ENCODE data around the gene PRPSAP2. TPM values are rescaled to one million over a fixed set of nuclear protein-coding genes. Genes with fewer than 3 reads are reported as not detected.

The PRPSAP2 gene
- total RNA-seq, 1 experiment from 2014 or later: 24.6 TPM

DNA sequence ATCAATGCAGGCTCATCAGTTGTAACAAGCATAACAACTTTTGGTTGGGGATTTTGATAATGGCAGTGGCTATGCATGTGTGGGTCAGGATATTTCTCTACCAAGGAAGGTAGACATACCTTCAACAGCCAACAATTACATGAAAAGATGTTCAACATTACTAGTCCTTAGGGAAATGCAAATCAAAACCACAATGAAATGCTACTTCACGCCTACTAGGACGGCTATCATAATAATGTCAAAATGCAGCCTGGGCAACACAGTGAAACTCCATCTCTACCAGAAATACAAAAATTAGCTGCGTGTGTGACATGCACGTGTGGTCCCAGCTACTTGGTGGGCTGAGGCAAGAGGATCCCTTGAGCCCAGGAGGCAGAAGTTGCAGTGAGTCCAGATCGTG lies 86.7 kb downstream of the PRPSAP2 start:
- peaks cover 9% of the 10 kb centered on the region for H3K36me3 Mint-ChIP-seq (ENCODE audit: insufficient read depth, unreplicated experiment)
- intact Hi-C loops (cut with micrococcal nuclease; ENCODE audit: unreplicated experiment): no loop called here
- peaks cover 8% of the 10 kb centered on the region for H3K27me3 Mint-ChIP-seq (ENCODE audit: unreplicated experiment)
- no peak overlapping the region for H3K27ac Mint-ChIP-seq (ENCODE audit: unreplicated experiment)
- TF ChIP-seq, protein P1, sequence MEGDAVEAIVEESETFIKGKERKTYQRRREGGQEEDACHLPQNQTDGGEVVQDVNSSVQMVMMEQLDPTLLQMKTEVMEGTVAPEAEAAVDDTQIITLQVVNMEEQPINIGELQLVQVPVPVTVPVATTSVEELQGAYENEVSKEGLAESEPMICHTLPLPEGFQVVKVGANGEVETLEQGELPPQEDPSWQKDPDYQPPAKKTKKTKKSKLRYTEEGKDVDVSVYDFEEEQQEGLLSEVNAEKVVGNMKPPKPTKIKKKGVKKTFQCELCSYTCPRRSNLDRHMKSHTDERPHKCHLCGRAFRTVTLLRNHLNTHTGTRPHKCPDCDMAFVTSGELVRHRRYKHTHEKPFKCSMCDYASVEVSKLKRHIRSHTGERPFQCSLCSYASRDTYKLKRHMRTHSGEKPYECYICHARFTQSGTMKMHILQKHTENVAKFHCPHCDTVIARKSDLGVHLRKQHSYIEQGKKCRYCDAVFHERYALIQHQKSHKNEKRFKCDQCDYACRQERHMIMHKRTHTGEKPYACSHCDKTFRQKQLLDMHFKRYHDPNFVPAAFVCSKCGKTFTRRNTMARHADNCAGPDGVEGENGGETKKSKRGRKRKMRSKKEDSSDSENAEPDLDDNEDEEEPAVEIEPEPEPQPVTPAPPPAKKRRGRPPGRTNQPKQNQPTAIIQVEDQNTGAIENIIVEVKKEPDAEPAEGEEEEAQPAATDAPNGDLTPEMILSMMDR (IDR thresholded peaks at IDR 0.05; ENCODE audit: unreplicated experiment): no peak
- CTCF ChIA-PET: no interaction called here
- DNase-seq: no peak
- H3K9me3 Mint-ChIP-seq (ENCODE audit: low read depth, unreplicated experiment): no peaks in the 10 kb centered on the region
- BruUV-seq (replicated peaks): no TSS peak
- H3K4me3 Mint-ChIP-seq (ENCODE audit: low read depth, unreplicated experiment): no peak overlapping the region
- peaks cover 10% of the 10 kb centered on the region for H3K4me1 Mint-ChIP-seq (ENCODE audit: low read depth, unreplicated experiment)

DNA sequence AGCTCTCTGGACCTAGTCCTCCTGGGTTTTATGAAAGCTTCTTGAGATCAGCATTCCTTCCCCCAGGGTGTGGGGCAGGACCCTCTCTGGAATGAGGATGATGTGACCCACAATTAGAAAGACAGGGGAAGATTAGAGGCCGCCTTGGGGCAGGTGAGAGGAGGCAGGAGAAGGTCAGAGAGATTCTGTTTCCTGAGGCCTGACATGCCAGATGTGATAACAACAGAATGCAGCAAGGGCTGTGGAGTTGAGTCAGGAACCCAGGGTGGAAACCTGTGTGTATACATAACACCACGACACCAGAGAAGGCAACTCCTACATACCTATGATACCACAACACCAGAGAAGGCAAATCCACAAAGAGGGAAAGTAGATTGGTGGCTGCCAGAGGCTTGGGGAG lies 88.6 kb downstream of the PRPSAP2 start:
- BruUV-seq (replicated peaks): no TSS peak
- no peak for DNase-seq
- intact Hi-C loops (cut with micrococcal nuclease; ENCODE audit: unreplicated experiment): no loop called here
- TF ChIP-seq, protein P1 (IDR thresholded peaks at IDR 0.05; ENCODE audit: unreplicated experiment): no peak
- Mint-ChIP-seq H3K27me3 (ENCODE audit: unreplicated experiment) (peaks cover 8% of the 10 kb centered on the region), H3K36me3 (ENCODE audit: insufficient read depth, unreplicated experiment) (peaks cover 13% of the 10 kb centered on the region), H3K27ac (ENCODE audit: unreplicated experiment) (no peak overlapping the region), H3K4me3 (ENCODE audit: low read depth, unreplicated experiment) (no peak overlapping the region), H3K9me3 (ENCODE audit: low read depth, unreplicated experiment) (no peaks in the 10 kb centered on the region), H3K4me1 (ENCODE audit: low read depth, unreplicated experiment) (peaks cover 18% of the 10 kb centered on the region)
- CTCF ChIA-PET: interaction anchor here (0.6 kb wide), 1 partner anchor 11 kb away, joined by 6 read pairs; no protein-coding TSS in a partner anchor

DNA sequence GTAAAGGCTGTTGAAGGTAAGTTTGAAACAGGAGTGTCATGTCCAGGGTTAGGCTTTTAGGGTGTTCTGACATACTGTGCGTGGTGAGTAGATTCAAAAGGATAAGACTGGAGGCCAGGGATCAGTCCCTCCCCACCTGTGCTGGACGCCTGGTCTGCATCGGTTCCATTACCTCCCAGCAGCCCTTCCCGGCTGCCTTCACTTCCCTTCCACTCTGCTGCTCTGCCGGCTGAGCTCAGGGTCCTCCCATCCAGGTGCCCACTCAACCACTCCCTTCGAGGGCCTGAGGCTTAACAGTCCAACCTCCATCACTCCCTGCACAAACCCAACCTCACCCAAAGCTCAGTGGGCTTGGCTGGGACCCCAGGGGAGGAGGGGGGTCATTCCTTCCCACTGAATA lies 89.9 kb downstream of the PRPSAP2 start:
- Mint-ChIP-seq H3K36me3 (ENCODE audit: insufficient read depth, unreplicated experiment) (peaks cover 13% of the 10 kb centered on the region), H3K4me3 (ENCODE audit: low read depth, unreplicated experiment) (no peak overlapping the region), H3K4me1 (ENCODE audit: low read depth, unreplicated experiment) (peaks cover 18% of the 10 kb centered on the region), H3K27ac (ENCODE audit: unreplicated experiment) (no peak overlapping the region), H3K9me3 (ENCODE audit: low read depth, unreplicated experiment) (no peaks in the 10 kb centered on the region), H3K27me3 (ENCODE audit: unreplicated experiment) (peaks cover 8% of the 10 kb centered on the region)
- no TSS peak for BruUV-seq (replicated peaks)
- CTCF ChIA-PET: interaction anchor here (0.6 kb wide), 1 partner anchor 634 kb away, joined by 4 read pairs; no protein-coding TSS in a partner anchor
- intact Hi-C loops (cut with micrococcal nuclease; ENCODE audit: unreplicated experiment): no loop called here
- TF ChIP-seq, protein P1 (IDR thresholded peaks at IDR 0.05; ENCODE audit: unreplicated experiment): no peak
- DNase-seq: no peak

DNA sequence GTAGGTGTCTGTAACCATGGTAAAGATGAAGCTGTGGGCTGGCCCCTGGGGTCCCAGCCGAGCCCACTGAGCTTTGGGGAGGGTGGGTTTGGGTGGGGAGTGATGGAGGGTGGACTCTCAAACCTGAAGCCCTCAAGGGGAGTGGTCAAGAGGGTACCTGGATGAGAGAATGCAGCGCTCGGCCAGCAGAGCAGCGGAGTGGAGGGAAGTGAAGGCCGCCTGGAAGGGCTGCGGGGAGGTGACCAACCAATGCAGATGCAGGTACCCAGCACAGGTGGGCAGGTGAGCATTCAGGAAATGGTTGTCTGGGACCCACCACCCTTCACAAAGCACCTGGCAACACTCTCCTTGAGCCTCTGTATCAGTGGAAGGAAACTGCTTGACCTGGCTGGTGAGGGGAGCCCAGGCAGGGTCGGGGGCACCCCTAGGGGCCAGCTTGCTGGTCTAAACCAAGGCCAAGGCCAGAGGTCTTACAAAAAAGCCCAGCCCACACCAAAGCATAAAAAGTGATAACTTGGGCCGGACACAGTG lies 90.6 kb downstream of the PRPSAP2 start:
- Mint-ChIP-seq H3K4me1 (ENCODE audit: low read depth, unreplicated experiment) (peaks cover 18% of the 10 kb centered on the region), H3K27me3 (ENCODE audit: unreplicated experiment) (peaks cover 8% of the 10 kb centered on the region), H3K27ac (ENCODE audit: unreplicated experiment) (no peak overlapping the region), H3K4me3 (ENCODE audit: low read depth, unreplicated experiment) (no peak overlapping the region), H3K36me3 (ENCODE audit: insufficient read depth, unreplicated experiment) (peaks cover 13% of the 10 kb centered on the region), H3K9me3 (ENCODE audit: low read depth, unreplicated experiment) (no peaks in the 10 kb centered on the region)
- CTCF ChIA-PET: interaction anchor here (1.2 kb wide), 1 partner anchor 13 kb away, joined by 3 read pairs; no protein-coding TSS in a partner anchor
- no TSS peak for BruUV-seq (replicated peaks)
- TF ChIP-seq, protein P1 (IDR thresholded peaks at IDR 0.05; ENCODE audit: unreplicated experiment): no peak
- DNase-seq: no peak
- intact Hi-C loops (cut with micrococcal nuclease; ENCODE audit: unreplicated experiment): no loop called here
